ENCODE results near the gene TTC12. TPM values are rescaled to one million over a fixed set of nuclear protein-coding genes. Genes with fewer than 3 reads are reported as not detected.

Gene TTC12
- total RNA-seq, 1 experiment from 2014 or later: 30.5 TPM

- no peaks in the 10 kb centered on the region for H3K4me1 Mint-ChIP-seq (ENCODE audit: insufficient read depth, unreplicated experiment)
- intact Hi-C loops (cut with micrococcal nuclease): no loop called here
- CTCF ChIA-PET: interaction anchor here (0.7 to 2.5 kb wide), 10 partner anchors 16 to 427 kb away, joined by 3 to 7 read pairs (median 3); partner anchors contain the start of genes TTC12 and ZW10
- DNase-seq (ENCODE audit: unreplicated experiment): peak; percentile 69
- H3K9me3 Mint-ChIP-seq (ENCODE audit: unreplicated experiment): no peaks in the 10 kb centered on the region
- no peak overlapping the region for H3K4me3 Mint-ChIP-seq (ENCODE audit: unreplicated experiment)
- no peak for TF ChIP-seq CTCF (IDR thresholded peaks at IDR 0.05; ENCODE audit: unreplicated experiment)
- POLR2A ChIA-PET: interaction anchor here (0.6 to 2.0 kb wide), 13 partner anchors 9 to 395 kb away, joined by 3 to 10 read pairs (median 3); no protein-coding TSS in a partner anchor
- no peaks in the 10 kb centered on the region for H3K27me3 Mint-ChIP-seq (ENCODE audit: insufficient read depth, unreplicated experiment)
- no TSS peak for BruUV-seq (replicated peaks)
- peaks cover 41% of the 10 kb centered on the region for H3K36me3 Mint-ChIP-seq (ENCODE audit: insufficient read depth, unreplicated experiment)
- H3K27ac Mint-ChIP-seq (ENCODE audit: low read depth, unreplicated experiment): no peak overlapping the region
Observed at GRCh38 chr11:113345978-113346377, 31.6 kb downstream of the TTC12 start.

- ChIA-PET CTCF (interaction anchor here (1.1 to 1.2 kb wide), 2 partner anchors 12 to 144 kb away, joined by 3 to 5 read pairs; no protein-coding TSS in a partner anchor), POLR2A (interaction anchor here (1.1 kb wide), 1 partner anchor 23 kb away, joined by 3 read pairs; no protein-coding TSS in a partner anchor)
- peaks cover 5% of the 10 kb centered on the region for H3K9me3 Mint-ChIP-seq (ENCODE audit: unreplicated experiment)
- H3K27me3 Mint-ChIP-seq (ENCODE audit: insufficient read depth, unreplicated experiment): no peaks in the 10 kb centered on the region
- H3K27ac Mint-ChIP-seq (ENCODE audit: low read depth, unreplicated experiment): no peak overlapping the region
- H3K4me3 Mint-ChIP-seq (ENCODE audit: unreplicated experiment): no peak overlapping the region
- peaks cover 44% of the 10 kb centered on the region for H3K36me3 Mint-ChIP-seq (ENCODE audit: insufficient read depth, unreplicated experiment)
- no peak for DNase-seq (ENCODE audit: unreplicated experiment)
- no TSS peak for BruUV-seq (replicated peaks)
- intact Hi-C loops (cut with micrococcal nuclease): no loop called here
- no peaks in the 10 kb centered on the region for H3K4me1 Mint-ChIP-seq (ENCODE audit: insufficient read depth, unreplicated experiment)
- no peak for TF ChIP-seq CTCF (IDR thresholded peaks at IDR 0.05; ENCODE audit: unreplicated experiment)
Observed at GRCh38 chr11:113349528-113349927, 35.1 kb downstream of the TTC12 start.

GRCh38 chr11:113350336-113351067, 36.1 kb downstream of the TTC12 start:
- H3K4me1 Mint-ChIP-seq (ENCODE audit: insufficient read depth, unreplicated experiment): no peaks in the 10 kb centered on the region
- no peak overlapping the region for H3K4me3 Mint-ChIP-seq (ENCODE audit: unreplicated experiment)
- H3K27me3 Mint-ChIP-seq (ENCODE audit: insufficient read depth, unreplicated experiment): no peaks in the 10 kb centered on the region
- H3K36me3 Mint-ChIP-seq (ENCODE audit: insufficient read depth, unreplicated experiment): peaks cover 54% of the 10 kb centered on the region
- H3K9me3 Mint-ChIP-seq (ENCODE audit: unreplicated experiment): peaks cover 14% of the 10 kb centered on the region
- ChIA-PET CTCF (interaction anchor here (1.1 kb wide), 1 partner anchor 143 kb away, joined by 3 read pairs; no protein-coding TSS in a partner anchor), POLR2A (no interaction called here)
- no TSS peak for BruUV-seq (replicated peaks)
- DNase-seq (ENCODE audit: unreplicated experiment): no peak
- no peak for TF ChIP-seq CTCF (IDR thresholded peaks at IDR 0.05; ENCODE audit: unreplicated experiment)
- intact Hi-C loops (cut with micrococcal nuclease): no loop called here
- no peak overlapping the region for H3K27ac Mint-ChIP-seq (ENCODE audit: low read depth, unreplicated experiment)

GRCh38 chr11:113351068-113351450, 36.7 kb downstream of the TTC12 start:
- no peaks in the 10 kb centered on the region for H3K27me3 Mint-ChIP-seq (ENCODE audit: insufficient read depth, unreplicated experiment)
- DNase-seq (ENCODE audit: unreplicated experiment): no peak
- ChIA-PET CTCF (interaction anchor here (1.1 kb wide), 1 partner anchor 143 kb away, joined by 3 read pairs; no protein-coding TSS in a partner anchor), POLR2A (no interaction called here)
- no peak overlapping the region for H3K4me3 Mint-ChIP-seq (ENCODE audit: unreplicated experiment)
- BruUV-seq (replicated peaks): no TSS peak
- peaks cover 60% of the 10 kb centered on the region for H3K36me3 Mint-ChIP-seq (ENCODE audit: insufficient read depth, unreplicated experiment)
- H3K9me3 Mint-ChIP-seq (ENCODE audit: unreplicated experiment): peaks cover 20% of the 10 kb centered on the region
- H3K27ac Mint-ChIP-seq (ENCODE audit: low read depth, unreplicated experiment): no peak overlapping the region
- TF ChIP-seq CTCF (IDR thresholded peaks at IDR 0.05; ENCODE audit: unreplicated experiment): no peak
- intact Hi-C loops (cut with micrococcal nuclease): no loop called here
- no peaks in the 10 kb centered on the region for H3K4me1 Mint-ChIP-seq (ENCODE audit: insufficient read depth, unreplicated experiment)
